ENCODE results near the gene SS18L1.

GRCh38 chr20:62146019-62146755, 2.6 kb downstream of the SS18L1 start:
- TF ChIP-seq CTCF (IDR thresholded peaks at IDR 0.05) = no peak
- TF ChIP-seq POLR2A (IDR thresholded peaks at IDR 0.05) = no peak

Measured in testis (tissue), 2 donors.